ENCODE measurements around the gene GRM4. TPM values are rescaled to one million over a fixed set of nuclear protein-coding genes. Genes with fewer than 3 reads are reported as not detected.

The GRM4 gene
- total RNA-seq, 1 donor from 2014 or later = 0.29 TPM

GRCh38 chr6:34161857-34162515, 16.1 kb upstream of the GRM4 start:
- DNase-seq (peak; percentile 52), ATAC-seq (no peak)
- H3K36me3 ChIP-seq = no peaks in the 10 kb centered on the region
- intact Hi-C loops (cut with DNase I) = no loop called here
- H3K4me3 ChIP-seq = no peak overlapping the region
- H3K4me1 ChIP-seq = no peaks in the 10 kb centered on the region
- H3K9me3 ChIP-seq = peaks cover 12% of the 10 kb centered on the region
- no peak for TF ChIP-seq CTCF (IDR thresholded peaks at IDR 0.05)
- no peak overlapping the region for H3K27ac ChIP-seq
- no peaks in the 10 kb centered on the region for H3K27me3 ChIP-seq

GRCh38 chr6:34159844-34160243, 14.0 kb upstream of the GRM4 start:
- intact Hi-C loops (cut with DNase I) = loop anchor here (10.0 kb wide), 1 partner anchor 385 kb away; no protein-coding TSS in a partner anchor
- peaks cover 12% of the 10 kb centered on the region for H3K9me3 ChIP-seq
- TF ChIP-seq CTCF (IDR thresholded peaks at IDR 0.05) = no peak
- H3K36me3 ChIP-seq = no peaks in the 10 kb centered on the region
- H3K4me3 ChIP-seq = no peak overlapping the region
- peaks cover 9% of the 10 kb centered on the region for H3K27me3 ChIP-seq
- peaks cover 2% of the 10 kb centered on the region for H3K4me1 ChIP-seq
- ATAC-seq = no peak
- H3K27ac ChIP-seq = no peak overlapping the region
- no peak for DNase-seq

- Histone ChIP-seq H3K4me1 (peaks cover 7% of the 10 kb centered on the region), H3K9me3 (peaks cover 12% of the 10 kb centered on the region), H3K27me3 (peaks cover 18% of the 10 kb centered on the region), H3K4me3 (no peak overlapping the region), H3K27ac (no peak overlapping the region), H3K36me3 (no peaks in the 10 kb centered on the region)
- ATAC-seq (no peak), DNase-seq (no peak)
- no peak for TF ChIP-seq CTCF (IDR thresholded peaks at IDR 0.05)
- intact Hi-C loops (cut with DNase I) = loop anchor here (10.0 kb wide), 1 partner anchor 384 kb away; no protein-coding TSS in a partner anchor
These were observed 13.0 kb upstream of the GRM4 start for GRCh38 chr6:34158876-34159275.

- ATAC-seq (peak; percentile 15), DNase-seq (peak; percentile 52)
- no peak for TF ChIP-seq CTCF (IDR thresholded peaks at IDR 0.05)
- Histone ChIP-seq H3K27me3 (peaks cover 29% of the 10 kb centered on the region), H3K36me3 (no peaks in the 10 kb centered on the region), H3K4me1 (peaks cover 7% of the 10 kb centered on the region), H3K9me3 (peaks cover 12% of the 10 kb centered on the region), H3K4me3 (no peak overlapping the region), H3K27ac (no peak overlapping the region)
- intact Hi-C loops (cut with DNase I) = loop anchor here (10.0 kb wide), 1 partner anchor 383 kb away; no protein-coding TSS in a partner anchor
These were observed 12.0 kb upstream of the GRM4 start for GRCh38 chr6:34157851-34158250.

- peaks cover 7% of the 10 kb centered on the region for H3K4me1 ChIP-seq
- no peak overlapping the region for H3K27ac ChIP-seq
- intact Hi-C loops (cut with DNase I) = loop anchor here (10.0 kb wide), 1 partner anchor 383 kb away; no protein-coding TSS in a partner anchor
- H3K27me3 ChIP-seq = peaks cover 34% of the 10 kb centered on the region
- ATAC-seq (no peak), DNase-seq (peak; percentile 39)
- peaks cover 12% of the 10 kb centered on the region for H3K9me3 ChIP-seq
- no peak overlapping the region for H3K4me3 ChIP-seq
- TF ChIP-seq CTCF (IDR thresholded peaks at IDR 0.05) = no peak
- no peaks in the 10 kb centered on the region for H3K36me3 ChIP-seq
These were observed 11.4 kb upstream of the GRM4 start for GRCh38 chr6:34157236-34157830.

All from upper lobe of right lung (tissue), 1 donor.